Lower lobe of right lung (tissue), 2 donors: ENCODE results near the gene CPT1A. TPM values are rescaled to one million over a fixed set of nuclear protein-coding genes. Genes with fewer than 3 reads are reported as not detected.

Experiments
- ATAC-seq, 2 donors: fragments of 200-7000 bp; cut with Tn5 transposase; one replicate each; pipeline ENCODE4 v1.9.1; 2020 to 2022; ENCODE audit warnings: mild to moderate bottlenecking in 2 of 2, moderate library complexity in 2 of 2
- DNase-seq: peaks from one replicate; pipeline ENCODE4 v3.0.0-alpha.2; 2020
- H3K27ac ChIP-seq: fragments of 200-600 bp; one replicate; pipeline ENCODE4 v1.8.0; 2022
- H3K27me3 ChIP-seq: fragments of 200-600 bp; one replicate; pipeline ENCODE4 v1.8.0; 2022; ENCODE audit warnings: low read depth
- H3K36me3 ChIP-seq: fragments of 200-600 bp; one replicate; pipeline ENCODE4 v1.8.0; 2022; ENCODE audit warnings: mild to moderate bottlenecking
- H3K4me1 ChIP-seq: fragments of 200-600 bp; one replicate; pipeline ENCODE4 v1.8.0; 2022
- H3K4me3 ChIP-seq: fragments of 200-600 bp; one replicate; pipeline ENCODE4 v1.8.0; 2022; ENCODE audit warnings: mild to moderate bottlenecking
- H3K9me3 ChIP-seq: fragments of 200-600 bp; one replicate; pipeline ENCODE4 v1.8.0; 2022
- CTCF ChIP-seq: fragments of 200-600 bp; IDR thresholded peaks from one replicate; pipeline ENCODE4 v1.8.0; 2022; ENCODE audit warnings: antibody characterized with exemption, mild to moderate bottlenecking
- intact Hi-C: fragments of 100-400 bp; cut with DNase I; formaldehyde crosslinking; loops from one replicate; pipeline ENCODE4 v1.11.0; 2022
- total RNA-seq: library from RNA; stranded (reverse); fragmentation: NEBNext Ultra II Directional; extraction: Animal tissue kit (Norgen Biotek cat#: 25700); gene quantifications from one replicate; pipeline ENCODE4 v1.2.1, GENCODE V29; 2021
- donor health status: DM: no; HTN: yes; CAD: no; lungs with severe emphysema.

Gene CPT1A
- total RNA-seq, 1 donor from 2014 or later: 88.4 TPM

GRCh38 chr11:68868221-68868835, 26.6 kb upstream of the CPT1A start:
- Histone ChIP-seq H3K36me3 (no peaks in the 10 kb centered on the region), H3K4me1 (peaks cover 12% of the 10 kb centered on the region), H3K4me3 (no peak overlapping the region), H3K9me3 (peaks cover 8% of the 10 kb centered on the region), H3K27me3 (no peaks in the 10 kb centered on the region), H3K27ac (no peak overlapping the region)
- TF ChIP-seq CTCF: no peak
- ATAC-seq: no peak
- no peak for DNase-seq
- intact Hi-C loops: no loop called here

GRCh38 chr11:68867066-68867465, 25.4 kb upstream of the CPT1A start:
- Histone ChIP-seq H3K4me1 (peaks cover 12% of the 10 kb centered on the region), H3K36me3 (no peaks in the 10 kb centered on the region), H3K27ac (no peak overlapping the region), H3K4me3 (no peak overlapping the region), H3K9me3 (peaks cover 8% of the 10 kb centered on the region), H3K27me3 (no peaks in the 10 kb centered on the region)
- TF ChIP-seq CTCF: no peak
- intact Hi-C loops: no loop called here
- no peak for ATAC-seq
- DNase-seq: no peak

GRCh38 chr11:68865241-68865640, 23.5 kb upstream of the CPT1A start:
- Histone ChIP-seq H3K9me3 (peaks cover 8% of the 10 kb centered on the region), H3K4me1 (peaks cover 5% of the 10 kb centered on the region), H3K27me3 (no peaks in the 10 kb centered on the region), H3K4me3 (no peak overlapping the region), H3K27ac (no peak overlapping the region), H3K36me3 (no peaks in the 10 kb centered on the region)
- TF ChIP-seq CTCF: no peak
- no peak for ATAC-seq
- intact Hi-C loops: no loop called here
- no peak for DNase-seq

- Histone ChIP-seq H3K27me3 (no peaks in the 10 kb centered on the region), H3K36me3 (no peaks in the 10 kb centered on the region), H3K27ac (no peak overlapping the region), H3K4me3 (no peak overlapping the region), H3K4me1 (no peaks in the 10 kb centered on the region), H3K9me3 (peaks cover 8% of the 10 kb centered on the region)
- intact Hi-C loops: no loop called here
- TF ChIP-seq CTCF: no peak
- DNase-seq: no peak
- no peak for ATAC-seq
These were observed 22.0 kb upstream of the CPT1A start for GRCh38 chr11:68863553-68864265.

GRCh38 chr11:68862421-68862820, 20.7 kb upstream of the CPT1A start:
- no peak for TF ChIP-seq CTCF
- Histone ChIP-seq H3K9me3 (peaks cover 8% of the 10 kb centered on the region), H3K4me3 (no peak overlapping the region), H3K36me3 (no peaks in the 10 kb centered on the region), H3K27ac (no peak overlapping the region), H3K4me1 (no peaks in the 10 kb centered on the region), H3K27me3 (no peaks in the 10 kb centered on the region)
- intact Hi-C loops: no loop called here
- ATAC-seq (peak in 1 of 2 donors; percentile 25), DNase-seq (no peak)
